WTC11 (cell line): ENCODE measurements around the gene ABCA1. TPM values are rescaled to one million over a fixed set of nuclear protein-coding genes. Genes with fewer than 3 reads are reported as not detected.

ENCODE experiments used
- ATAC-seq: fragments of 200-7000 bp; cut with Tn5 transposase; 2 replicates; pipeline ENCODE4 v1.10.0; 2021; ENCODE audit warnings: mild to moderate bottlenecking, moderate library complexity
- CTCF ChIA-PET: fragments of 300-600 bp; sonication (Branson Sonifier 250); formaldehyde crosslinking; loops from one replicate; lab custom pipeline; 2021; ENCODE audit warnings: antibody characterized with exemption; lab: Charles Lee
- POLR2A ChIA-PET: fragments of 350-600 bp; sonication (Branson Sonifier 250); formaldehyde crosslinking; loops from one replicate; lab custom pipeline; 2021; ENCODE audit warnings: antibody characterized with exemption; lab: Charles Lee
- DNase-seq: peaks from one replicate; pipeline ENCODE4 v3.0.0; 2021; ENCODE audit warnings: low spot score
- H3K27ac Mint-ChIP-seq: 2 replicates; pipeline ENCODE4 v1.8.0; 2021; ENCODE audit warnings: mixed read lengths
- H3K27me3 Mint-ChIP-seq: 2 replicates; pipeline ENCODE4 v1.8.0; 2021; ENCODE audit warnings: low read depth, mild to moderate bottlenecking, moderate library complexity, mixed read lengths
- H3K36me3 Mint-ChIP-seq: 2 replicates; pipeline ENCODE4 v1.8.0; 2021; ENCODE audit warnings: mixed read lengths
- H3K4me1 Mint-ChIP-seq: 2 replicates; pipeline ENCODE4 v1.8.0; 2022; ENCODE audit warnings: mixed read lengths
- H3K4me3 Mint-ChIP-seq: 2 replicates; pipeline ENCODE4 v1.8.0; 2021; ENCODE audit warnings: mild to moderate bottlenecking, moderate library complexity, mixed read lengths
- H3K9me3 Mint-ChIP-seq: 2 replicates; pipeline ENCODE4 v1.8.0; 2021; ENCODE audit warnings: mixed read lengths
- CTCF ChIP-seq: fragments of 200-600 bp; IDR thresholded peaks from 2 replicates; pipeline ENCODE4 v1.8.0; 2022; ENCODE audit warnings: antibody characterized with exemption
- FOXP1 ChIP-seq: sonication (generic); formaldehyde crosslinking; IDR thresholded peaks from 2 replicates; pipeline ENCODE4 v1.8.0; 2022; ENCODE audit warnings: missing genetic modification reagents, mild to moderate bottlenecking, moderate library complexity, borderline replicate concordance
- GTF2I ChIP-seq: fragments of 250-450 bp; sonication (Bioruptor Pico); conservative IDR thresholded peaks from 2 replicates; pipeline ENCODE4 v1.4.0; 2021; ENCODE audit warnings: mild to moderate bottlenecking
- JUN ChIP-seq: sonication (generic); formaldehyde crosslinking; IDR thresholded peaks from 2 replicates; pipeline ENCODE4 v1.8.0; 2023; ENCODE audit warnings: mild to moderate bottlenecking, missing genetic modification reagents
- KAT7 ChIP-seq: sonication (generic); formaldehyde crosslinking; IDR thresholded peaks from 2 replicates; pipeline ENCODE4 v1.8.1; 2023; ENCODE audit warnings: missing genetic modification reagents, mild to moderate bottlenecking, borderline replicate concordance
- MAX ChIP-seq: sonication (generic); formaldehyde crosslinking; IDR thresholded peaks from 2 replicates; pipeline ENCODE4 v1.8.0; 2022; ENCODE audit warnings: mild to moderate bottlenecking, missing genetic modification reagents
- MLX ChIP-seq: sonication (generic); formaldehyde crosslinking; IDR thresholded peaks from 2 replicates; pipeline ENCODE4 v1.8.1; 2023; ENCODE audit warnings: mild to moderate bottlenecking, missing genetic modification reagents, moderate library complexity
- NFE2L1 ChIP-seq: sonication (generic); formaldehyde crosslinking; IDR thresholded peaks from 2 replicates; pipeline ENCODE4 v1.8.1; 2023; ENCODE audit warnings: missing genetic modification reagents
- NR2C2 ChIP-seq: sonication (generic); formaldehyde crosslinking; IDR thresholded peaks from 2 replicates; pipeline ENCODE4 v1.8.0; 2022; ENCODE audit warnings: mild to moderate bottlenecking, missing genetic modification reagents
- RORB ChIP-seq: fragments of 250-450 bp; sonication (Bioruptor Pico); IDR thresholded peaks from 2 replicates; pipeline ENCODE4 v1.9.0; 2021; ENCODE audit warnings: mild to moderate bottlenecking
- SOX15 ChIP-seq: fragments of 250-450 bp; sonication (Bioruptor Pico); IDR thresholded peaks from 2 replicates; pipeline ENCODE4 v1.9.0; 2021; ENCODE audit warnings: mild to moderate bottlenecking
- TEAD1 ChIP-seq: sonication (generic); formaldehyde crosslinking; IDR thresholded peaks from 2 replicates; pipeline ENCODE4 v1.8.0; 2022; ENCODE audit warnings: mild to moderate bottlenecking, missing genetic modification reagents
- TEAD4 ChIP-seq: sonication (generic); formaldehyde crosslinking; IDR thresholded peaks from 2 replicates; pipeline ENCODE4 v1.8.0; 2022; ENCODE audit warnings: mild to moderate bottlenecking, missing genetic modification reagents
- USF2 ChIP-seq: sonication (generic); formaldehyde crosslinking; IDR thresholded peaks from 2 replicates; pipeline ENCODE4 v1.8.1; 2023; ENCODE audit warnings: mild to moderate bottlenecking, missing genetic modification reagents, moderate library complexity
- ZBTB21 ChIP-seq: sonication (generic); formaldehyde crosslinking; IDR thresholded peaks from 2 replicates; pipeline ENCODE4 v1.8.1; 2023; ENCODE audit warnings: mild to moderate bottlenecking, missing genetic modification reagents, borderline replicate concordance
- ZMAT4 ChIP-seq: fragments of 250-450 bp; sonication (Bioruptor Pico); IDR thresholded peaks from 2 replicates; pipeline ENCODE4 v1.9.0; 2021; ENCODE audit warnings: mild to moderate bottlenecking
- ZNF138 ChIP-seq: sonication (generic); formaldehyde crosslinking; conservative IDR thresholded peaks from 2 replicates; pipeline ENCODE4 v1.8.1; 2022; ENCODE audit warnings: mild to moderate bottlenecking, moderate library complexity, missing genetic modification reagents
- ZNF263 ChIP-seq: sonication (generic); formaldehyde crosslinking; IDR thresholded peaks from 2 replicates; pipeline ENCODE4 v1.8.1; 2022; ENCODE audit warnings: low read depth, mild to moderate bottlenecking, moderate library complexity, missing genetic modification reagents
- ZNF512 ChIP-seq: sonication (generic); formaldehyde crosslinking; IDR thresholded peaks from 2 replicates; pipeline ENCODE4 v1.8.1; 2022; ENCODE audit warnings: missing genetic modification reagents, borderline replicate concordance
- ZNF671 ChIP-seq: fragments of 250-450 bp; sonication (Bioruptor Pico); IDR thresholded peaks from 2 replicates; pipeline ENCODE4 v1.8.0; 2021; ENCODE audit warnings: mild to moderate bottlenecking
- total RNA-seq: library from RNA; stranded (reverse); gene quantifications from 3 replicates; pipeline ENCODE4 v1.2.3, GENCODE V29; 2021

Gene ABCA1
- total RNA-seq, 1 experiment from 2014 or later = 7.8 TPM

GRCh38 chr9:104864675-104865104 is 63.3 kb downstream of the ABCA1 start:
- H3K4me1 Mint-ChIP-seq = peaks cover 58% of the 10 kb centered on the region
- TF ChIP-seq JUN (CRISPR knock-in tag) (no peak), FOXP1 (CRISPR knock-in tag) (no peak), NR2C2 (no peak)
- ATAC-seq (no peak), DNase-seq (no peak)
- no peak overlapping the region for H3K4me3 Mint-ChIP-seq
- no peak overlapping the region for H3K27ac Mint-ChIP-seq
- ChIA-PET POLR2A (interaction anchor here (0.7 to 4.3 kb wide), 4 partner anchors 62 to 376 kb away, joined by 4 to 33 read pairs (median 12); partner anchors contain the start of gene ABCA1), CTCF (interaction anchor here (0.6 to 2.8 kb wide), 8 partner anchors 35 to 380 kb away, joined by 3 to 54 read pairs (median 8); partner anchors contain the start of genes ABCA1 and SLC44A1)
- no peaks in the 10 kb centered on the region for H3K9me3 Mint-ChIP-seq
- H3K27me3 Mint-ChIP-seq = no peaks in the 10 kb centered on the region; the same call in 1 of the 2 replicates
- no peaks in the 10 kb centered on the region for H3K36me3 Mint-ChIP-seq

GRCh38 chr9:104863180-104863883 is 64.6 kb downstream of the ABCA1 start:
- ChIA-PET POLR2A (interaction anchor here (0.7 to 4.3 kb wide), 9 partner anchors 22 to 420 kb away, joined by 3 to 33 read pairs (median 4); partner anchors contain the start of genes ABCA1 and SLC44A1), CTCF (interaction anchor here (0.6 to 3.4 kb wide), 60 partner anchors 9 to 554 kb away, joined by 3 to 54 read pairs (median 5); partner anchors contain the start of genes ABCA1, NIPSNAP3A and SLC44A1)
- peak overlapping the region; percentile 34; the same call in 1 of the 2 replicates for H3K4me3 Mint-ChIP-seq
- peaks cover 2% of the 10 kb centered on the region; the same call in 1 of the 2 replicates for H3K36me3 Mint-ChIP-seq
- no peaks in the 10 kb centered on the region for H3K9me3 Mint-ChIP-seq
- peak; percentile 41 for TF ChIP-seq CTCF
- no peak for TF ChIP-seq ZNF671
- no peak for TF ChIP-seq ZMAT4 (CRISPR knock-in tag)
- no peak for TF ChIP-seq ZNF138
- TF ChIP-seq USF2 (CRISPR knock-in tag) = no peak
- TF ChIP-seq ZNF263 = no peak
- TF ChIP-seq MAX (CRISPR knock-in tag) = peak; percentile 24; the same call in 1 of the 2 replicates
- TF ChIP-seq TEAD4 (CRISPR knock-in tag) = no peak
- TF ChIP-seq MLX (CRISPR knock-in tag) = no peak
- TF ChIP-seq ZBTB21 (CRISPR knock-in tag) = 0 out of 2 replicates have a peak, but pooled peaks have one; percentile 59
- no peak for TF ChIP-seq SOX15 (CRISPR knock-in tag)
- ATAC-seq (peak; percentile 88), DNase-seq (peak; percentile 54)
- H3K4me1 Mint-ChIP-seq = peaks cover 44% of the 10 kb centered on the region
- H3K27me3 Mint-ChIP-seq = no peaks in the 10 kb centered on the region; the same call in 1 of the 2 replicates
- peak overlapping the region; percentile 79 for H3K27ac Mint-ChIP-seq

- peaks cover 41% of the 10 kb centered on the region for H3K4me1 Mint-ChIP-seq
- no peak for TF ChIP-seq NFE2L1 (CRISPR knock-in tag)
- TF ChIP-seq ZNF512 (CRISPR knock-in tag) = no peak
- no peak for TF ChIP-seq TEAD1 (CRISPR knock-in tag)
- TF ChIP-seq SOX15 (CRISPR knock-in tag) = no peak
- no peak for TF ChIP-seq GTF2I (CRISPR knock-in tag)
- no peak for TF ChIP-seq RORB
- TF ChIP-seq KAT7 = no peak
- TF ChIP-seq, all 79 proteins: peak for 0
- ATAC-seq = no peak
- Mint-ChIP-seq H3K36me3 (peaks cover 5% of the 10 kb centered on the region; the same call in 1 of the 2 replicates), H3K27me3 (no peaks in the 10 kb centered on the region; the same call in 1 of the 2 replicates), H3K9me3 (no peaks in the 10 kb centered on the region), H3K27ac (no peak overlapping the region), H3K4me3 (no peak overlapping the region)
- CTCF ChIA-PET = interaction anchor here (0.7 to 3.4 kb wide), 3 partner anchors 66 to 1176 kb away, joined by 3 to 24 read pairs (median 7); partner anchors contain the start of gene ABCA1
- POLR2A ChIA-PET = interaction anchor here (0.6 to 4.3 kb wide), 2 partner anchors 66 to 195 kb away, joined by 3 to 33 read pairs; partner anchors contain the start of gene ABCA1
- DNase-seq = no peak
Measured at GRCh38 chr9:104861397-104861796, 66.6 kb downstream of the ABCA1 start.
